H1 (cell line): ENCODE measurements around the gene TMEM250. TPM values are rescaled to one million over a fixed set of nuclear protein-coding genes. Genes with fewer than 3 reads are reported as not detected.
A peak's percentile ranks its signal among the peaks of the same experiment; 100 is the strongest.

Experiments used
- CTCF ChIA-PET: fragments of 300-600 bp; sonication (Branson Sonifier 250); formaldehyde crosslinking; loops from one replicate; lab custom pipeline; 2021; ENCODE audit not compliant: partially characterized antibody; lab: Charles Lee
- POLR2A ChIA-PET: fragments of 300-600 bp; sonication (Branson Sonifier 250); formaldehyde crosslinking; loops from one replicate; lab custom pipeline; 2021; ENCODE audit warnings: inconsistent platforms; ENCODE audit not compliant: partially characterized antibody; lab: Charles Lee
- DNase-seq, 2 experiments: peaks; one replicate each; pipeline versions ENCODE4 v3.0.0 to v3.0.0-alpha.2; 2010 to 2022; ENCODE audit warnings: low spot score in 2 of 2, low read depth in 1 of 2, mixed read lengths in 1 of 2
- FAIRE-seq: peaks from 2 replicates; lab custom pipeline; 2011; peaks lifted over from hg19 to GRCh38; lab: Jason Lieb, UNC
- H2AFZ ChIP-seq: 2 replicates; pipeline ENCODE4 v1.8.1; 2012; ENCODE audit warnings: low read length, inconsistent platforms
- H2AK5ac ChIP-seq: 2 replicates; pipeline ENCODE4 v1.6.1; 2013; ENCODE audit warnings: low read depth, low read length
- H2BK120ac ChIP-seq: replicated peaks from 2 replicates; pipeline ENCODE3; 2013; ENCODE audit warnings: low read depth, low read length, inconsistent platforms
- H2BK12ac ChIP-seq: 2 replicates; pipeline ENCODE4 v1.6.1; 2013; ENCODE audit warnings: low read depth, low read length
- H2BK15ac ChIP-seq: 2 replicates; pipeline ENCODE4 v1.6.1; 2013; ENCODE audit warnings: low read length
- H2BK20ac ChIP-seq: 2 replicates; pipeline ENCODE4 v1.6.1; 2013; ENCODE audit warnings: low read length
- H2BK5ac ChIP-seq: 2 replicates; pipeline ENCODE4 v1.6.1; 2013; ENCODE audit warnings: low read depth, low read length
- H3K14ac ChIP-seq: 2 replicates; pipeline ENCODE4 v1.6.1; 2013; ENCODE audit warnings: inconsistent platforms; ENCODE audit not compliant: insufficient read length
- H3K18ac ChIP-seq: 2 replicates; pipeline ENCODE4 v1.6.1; 2013; ENCODE audit warnings: low read length; ENCODE audit errors: extremely low read depth
- H3K23ac ChIP-seq: 2 replicates; pipeline ENCODE4 v1.6.1; 2013; ENCODE audit warnings: inconsistent platforms; ENCODE audit not compliant: insufficient read length
- H3K23me2 ChIP-seq: 2 replicates; pipeline ENCODE4 v1.6.1; 2013; ENCODE audit warnings: low read depth, low read length
- H3K27ac ChIP-seq: 2 replicates; pipeline ENCODE4 v1.6.1; 2011; ENCODE audit warnings: low read depth, low read length, inconsistent platforms
- H3K27me3 ChIP-seq, 4 experiments: replicated peaks in 1 of 4; 1 replicate in 1 of 4; 2 replicates in 3 of 4; pipeline versions ENCODE4 v1.6.1 to v1.8.1; 2011 to 2013; ENCODE audit warnings: low read length in 3 of 4, mild to moderate bottlenecking in 3 of 4, inconsistent platforms in 2 of 4, mixed read lengths in 2 of 4, moderate library complexity in 1 of 4; ENCODE audit not compliant: control insufficient read depth in 3 of 4, insufficient read depth in 3 of 4; ENCODE audit errors: extremely low read depth in 1 of 4
- H3K36me3 ChIP-seq, 4 experiments: 2 replicates each; pipeline versions ENCODE4 v1.6.1 to v1.8.1; 2011 to 2013; ENCODE audit warnings: mild to moderate bottlenecking in 4 of 4, low read length in 3 of 4, moderate library complexity in 2 of 4, control low read depth in 1 of 4, inconsistent platforms in 1 of 4; ENCODE audit not compliant: insufficient read depth in 4 of 4, control insufficient read depth in 2 of 4
- H3K4ac ChIP-seq: replicated peaks from 2 replicates; pipeline ENCODE3; 2013; ENCODE audit warnings: low read length, low read depth, mixed read lengths, inconsistent platforms; ENCODE audit not compliant: insufficient read length
- H3K4me1 ChIP-seq, 4 experiments: replicated peaks in 1 of 4; 1 replicate in 1 of 4; 2 replicates in 3 of 4; pipeline versions ENCODE4 v1.6.1 to v1.8.1; 2011 to 2013; ENCODE audit warnings: low read length in 3 of 4, inconsistent platforms in 2 of 4, mixed read lengths in 1 of 4; ENCODE audit not compliant: insufficient read depth in 4 of 4, control insufficient read depth in 3 of 4
- H3K4me2 ChIP-seq, 2 experiments: 2 replicates each; pipeline versions ENCODE4 v1.6.1 to v1.8.1; 2011 to 2013; ENCODE audit warnings: low read depth in 2 of 2, low read length in 2 of 2, control low read depth in 1 of 2, inconsistent platforms in 1 of 2, mild to moderate bottlenecking in 1 of 2; ENCODE audit not compliant: insufficient read depth in 1 of 2
- H3K4me3 ChIP-seq, 4 experiments: fragments of 200-600, 300-600 bp in 1 of 4; sonication (generic), shearing (Covaris generic), sonication (Bioruptor Twin) in 1 of 4; 2 replicates each; pipeline versions ENCODE4 v1.5.1 to v1.8.1; 2011 to 2016; ENCODE audit warnings: low read length in 4 of 4, low read depth in 3 of 4, control low read depth in 2 of 4, inconsistent platforms in 2 of 4, mild to moderate bottlenecking in 2 of 4, mixed read lengths in 1 of 4, moderate library complexity in 1 of 4; ENCODE audit not compliant: insufficient read depth in 2 of 4; ENCODE audit errors: extremely low read depth in 1 of 4
- H3K56ac ChIP-seq: replicated peaks from 2 replicates; pipeline ENCODE3; 2013; ENCODE audit warnings: low read depth, mild to moderate bottlenecking, mixed read lengths, low read length, inconsistent platforms; ENCODE audit not compliant: insufficient read length
- H3K79me1 ChIP-seq: 2 replicates; pipeline ENCODE4 v1.6.1; 2013; ENCODE audit warnings: low read depth, low read length, control low read depth
- H3K79me2 ChIP-seq, 2 experiments: 2 replicates each; pipeline versions ENCODE4 v1.6.1 to v1.8.1; 2012 to 2013; ENCODE audit warnings: low read length in 2 of 2, mild to moderate bottlenecking in 2 of 2, inconsistent platforms in 1 of 2; ENCODE audit not compliant: insufficient read depth in 2 of 2, control insufficient read depth in 1 of 2
- H3K9ac ChIP-seq, 4 experiments: replicated peaks in 1 of 4; 1 replicate in 1 of 4; 2 replicates in 3 of 4; pipeline versions ENCODE4 v1.6.1 to v1.8.1; 2011 to 2013; ENCODE audit warnings: low read depth in 3 of 4, low read length in 3 of 4, control low read depth in 2 of 4, mild to moderate bottlenecking in 2 of 4, moderate library complexity in 2 of 4, inconsistent platforms in 1 of 4; ENCODE audit errors: extremely low read depth in 1 of 4
- H3K9me3 ChIP-seq, 2 experiments: 2 replicates each; pipeline versions ENCODE4 v1.6.1 to v1.8.1; 2012 to 2013; ENCODE audit warnings: mild to moderate bottlenecking in 2 of 2, moderate library complexity in 2 of 2, control low read depth in 1 of 2, inconsistent platforms in 1 of 2, low read depth in 1 of 2, low read length in 1 of 2, mixed read lengths in 1 of 2; ENCODE audit not compliant: insufficient read depth in 2 of 2
- H4K20me1 ChIP-seq, 2 experiments: replicated peaks in 1 of 2; 2 replicates each; pipeline versions ENCODE3 to v1.8.1; 2011 to 2013; ENCODE audit warnings: inconsistent platforms in 2 of 2, low read length in 2 of 2, mild to moderate bottlenecking in 1 of 2; ENCODE audit not compliant: insufficient read depth in 2 of 2, control insufficient read depth in 1 of 2
- H4K5ac ChIP-seq: 2 replicates; pipeline ENCODE4 v1.6.1; 2013; ENCODE audit warnings: low read length, low read depth, mixed read lengths, inconsistent platforms; ENCODE audit not compliant: insufficient read length
- H4K8ac ChIP-seq: 2 replicates; pipeline ENCODE4 v1.8.0; 2013; ENCODE audit warnings: mild to moderate bottlenecking, moderate library complexity, low read length, inconsistent platforms; ENCODE audit not compliant: insufficient read depth; ENCODE audit errors: extremely low read depth
- H4K91ac ChIP-seq: replicated peaks from 2 replicates; pipeline ENCODE3; 2013; ENCODE audit warnings: low read length, mixed read lengths, inconsistent platforms; ENCODE audit not compliant: insufficient read length
- ASH2L ChIP-seq: fragments of 200-600, 300-600 bp; sonication (generic); IDR thresholded peaks from one replicate; pipeline ENCODE4 v1.7.1; 2017; ENCODE audit warnings: low read length
- BRCA1 ChIP-seq: IDR thresholded peaks from 2 replicates; pipeline ENCODE4 v1.6.1; 2012; ENCODE audit warnings: low read depth, low read length, improper control_type of control experiment
- CBX5 ChIP-seq: fragments of 300-800, 300-1000 bp; sonication (generic); IDR thresholded peaks from 2 replicates; pipeline ENCODE4 v1.7.1; 2016; ENCODE audit warnings: antibody characterized with exemption, low read length, low read depth
- CHD2 ChIP-seq: IDR thresholded peaks from 2 replicates; pipeline ENCODE4 v1.6.1; 2012; ENCODE audit warnings: low read length, improper control_type of control experiment
- CREB1 ChIP-seq: IDR thresholded peaks from 2 replicates; pipeline ENCODE4 v1.6.1; 2012; ENCODE audit warnings: inconsistent platforms
- CTBP2 ChIP-seq: IDR thresholded peaks from 2 replicates; pipeline ENCODE4 v1.7.0; 2011; ENCODE audit warnings: borderline replicate concordance, mild to moderate bottlenecking, moderate library complexity, mixed read lengths, low read length; ENCODE audit not compliant: insufficient read depth, insufficient read length
- GTF2F1 ChIP-seq: IDR thresholded peaks from 2 replicates; pipeline ENCODE4 v1.6.1; 2012; ENCODE audit warnings: low read depth, low read length, improper control_type of control experiment, borderline replicate concordance
- HDAC6 ChIP-seq: IDR thresholded peaks from one replicate; pipeline ENCODE4 v1.7.1; 2012; ENCODE audit warnings: low read depth, mild to moderate bottlenecking, inconsistent platforms, low read length, moderate library complexity
- MAFK ChIP-seq: IDR thresholded peaks from 2 replicates; pipeline ENCODE4 v1.6.1; 2012; ENCODE audit warnings: low read depth, mild to moderate bottlenecking, improper control_type of control experiment, low read length
- POLR2A ChIP-seq, 2 experiments: IDR thresholded peaks; 1 replicate in 1 of 2; 2 replicates in 1 of 2; pipeline ENCODE4 v1.6.1; 2011; ENCODE audit warnings: low read depth in 2 of 2, low read length in 2 of 2, mild to moderate bottlenecking in 2 of 2; ENCODE audit errors: control extremely low read depth in 1 of 2
- RNF2 ChIP-seq: fragments of 200-900, 300-1000 bp; sonication (generic); IDR thresholded peaks from 2 replicates; pipeline ENCODE4 v1.7.1; 2016; ENCODE audit warnings: borderline replicate concordance, low read depth, mild to moderate bottlenecking, antibody characterized with exemption, low read length; ENCODE audit not compliant: poor library complexity, severe bottlenecking; ENCODE audit errors: missing control alignments
- SP4 ChIP-seq: IDR thresholded peaks from 2 replicates; pipeline ENCODE4 v1.6.1; 2012; ENCODE audit warnings: low read length, inconsistent platforms
- WGBS, 2 experiments: shearing (Covaris generic) in 1 of 2; methylation state at CpG; one replicate each; pipeline versions ENCODE4 v1.1.6 to v1.1.7; 2013 to 2015; ENCODE audit warnings: low lambda C conversion rate in 2 of 2, mixed read lengths in 2 of 2, inconsistent platforms in 1 of 2, low coverage in 1 of 2, missing lambda C conversion rate in 1 of 2; ENCODE audit not compliant: insufficient replicate concordance in 2 of 2, insufficient coverage in 1 of 2, insufficient read length in 1 of 2; ENCODE audit errors: extremely low coverage in 1 of 2, missing lambda C conversion rate in 1 of 2; 5-methylcytosine and 5-hydroxymethylcytosine counted together
- polyA plus RNA-seq, 7 experiments: library from polyadenylated mRNA; depleted of rRNA in 3 of 7; stranded (reverse) in 5 of 7; unstranded in 2 of 7; fragments of >200 nt in 5 of 7; fragments of 200-250 nt in 2 of 7; gene quantifications; 1 replicate in 5 of 7; 2 replicates in 1 of 7; 4 replicates in 1 of 7; pipeline versions ENCODE4 v1.2.1 to v1.2.3, GENCODE V29; 2011 to 2013; ENCODE audit warnings: missing spikeins in 2 of 7, mixed read lengths in 2 of 7
- total RNA-seq: library from RNA; stranded (reverse); fragmentation: NEBNext Ultra II Directional; extraction: Animal tissue kit (Norgen Biotek cat#: 25700); gene quantifications from 2 replicates; pipeline ENCODE4 v1.2.1, GENCODE V29; 2021
- TF ChIP-seq, protein P1 (sequence below): IDR thresholded peaks from 2 replicates; pipeline ENCODE4 v1.6.1; 2012; ENCODE audit warnings: low read length, inconsistent platforms

Gene TMEM250
- total and polyA plus RNA-seq, 2 of the 8 experiments (the other 6 are each of a cell fraction or from before 2014, with no cell fraction given): 22.3 to 34.9 TPM

DNA sequence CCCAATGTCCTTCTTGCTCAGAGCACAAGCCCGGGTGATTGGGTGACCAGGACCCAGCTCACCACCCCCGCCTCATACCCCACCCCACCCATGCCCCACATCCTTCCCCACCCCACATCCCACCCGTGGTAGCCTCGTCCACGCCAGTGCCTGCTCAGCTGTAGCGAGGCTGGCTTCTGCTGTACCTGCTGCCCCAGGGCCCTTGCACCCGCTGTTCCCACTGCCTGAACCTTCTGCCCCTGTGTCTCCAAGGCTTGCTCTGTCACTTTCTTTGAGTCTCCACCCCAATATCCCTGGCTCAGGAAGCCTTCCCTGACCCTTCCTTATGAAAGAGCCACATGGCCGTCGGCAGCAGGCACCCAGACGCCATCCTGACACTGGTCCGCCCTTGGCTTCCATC lies 20.5 kb downstream of the TMEM250 start:
- Histone ChIP-seq H3K9me3 (no peaks in the 10 kb centered on the region), H2AK5ac (peak overlapping the region; percentile 89; the same call in 1 of the 2 replicates), H2BK5ac (no peak overlapping the region), H3K56ac (no peak overlapping the region), H3K27ac (no peak overlapping the region), H3K4ac (no peak overlapping the region), H4K8ac (no peak overlapping the region), H3K79me1 (no peaks in the 10 kb centered on the region), H3K36me3 (no peaks in the 10 kb centered on the region), H3K18ac (no peak overlapping the region), H4K20me1 (peaks cover 0 to 2% of the 10 kb centered on the region in 2 experiments), H3K27me3 (peaks cover 2 to 22% (median 20%) of the 10 kb centered on the region in 4 experiments), H3K9ac (no peak overlapping the region), H2BK120ac (no peak overlapping the region), H2BK15ac (peak overlapping the region; percentile 81), H2BK20ac (peak overlapping the region; percentile 18; the same call in 1 of the 2 replicates), H4K5ac (no peak overlapping the region), H3K14ac (no peak overlapping the region), H3K4me1 (peaks cover 3 to 23% (median 15%) of the 10 kb centered on the region in 4 experiments), H2BK12ac (peak overlapping the region; percentile 68; the same call in 1 of the 2 replicates), H2AFZ (no peak overlapping the region), H3K23ac (no peak overlapping the region), H4K91ac (peak overlapping the region; percentile 54), H3K4me3 (no peak overlapping the region), H3K23me2 (peaks cover 8% of the 10 kb centered on the region; the same call in 1 of the 2 replicates), H3K79me2 (no peaks in the 10 kb centered on the region), H3K4me2 (no peak overlapping the region)
- WGBS, 2 experiments: 75% methylated on average over 9 of the region's 11 CpGs; no CpG with 5 or more reads in 1 of the 2 experiments
- DNase-seq: no peak
- ChIA-PET CTCF (interaction anchor here (0.8 to 4.0 kb wide), 3 partner anchors 8 to 131 kb away, joined by 3 to 16 read pairs (median 7); no protein-coding TSS in a partner anchor), POLR2A (interaction anchor here (1.2 kb wide), 1 partner anchor 48 kb away, joined by 3 read pairs; no protein-coding TSS in a partner anchor)
- no peak for FAIRE-seq
- TF ChIP-seq CHD2 (no peak), BRCA1 (no peak), MAFK (no peak), CBX5 (no peak), RNF2 (no peak), SP4 (no peak), GTF2F1 (no peak), CTBP2 (no peak), POLR2A (IDR thresholded peaks at IDR 0.05; ENCODE audit: control extremely low read depth in 1 of 2, low read depth in 2 of 2, low read length in 2 of 2) (no peak), CREB1 (no peak), HDAC6 (no peak), ASH2L (no peak)
- TF ChIP-seq, protein P1, sequence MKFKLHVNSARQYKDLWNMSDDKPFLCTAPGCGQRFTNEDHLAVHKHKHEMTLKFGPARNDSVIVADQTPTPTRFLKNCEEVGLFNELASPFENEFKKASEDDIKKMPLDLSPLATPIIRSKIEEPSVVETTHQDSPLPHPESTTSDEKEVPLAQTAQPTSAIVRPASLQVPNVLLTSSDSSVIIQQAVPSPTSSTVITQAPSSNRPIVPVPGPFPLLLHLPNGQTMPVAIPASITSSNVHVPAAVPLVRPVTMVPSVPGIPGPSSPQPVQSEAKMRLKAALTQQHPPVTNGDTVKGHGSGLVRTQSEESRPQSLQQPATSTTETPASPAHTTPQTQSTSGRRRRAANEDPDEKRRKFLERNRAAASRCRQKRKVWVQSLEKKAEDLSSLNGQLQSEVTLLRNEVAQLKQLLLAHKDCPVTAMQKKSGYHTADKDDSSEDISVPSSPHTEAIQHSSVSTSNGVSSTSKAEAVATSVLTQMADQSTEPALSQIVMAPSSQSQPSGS: no peak
